SU-DHL-6 (cell line): ENCODE measurements around the gene EFNA5.

Source experiments
- H2AFZ ChIP-seq: fragments of 200-600 bp; sonication (generic); 2 replicates; pipeline ENCODE4 v1.6.1; 2014; ENCODE audit warnings: low read depth, mild to moderate bottlenecking, moderate library complexity, mixed read lengths, antibody characterized with exemption, low read length; ENCODE audit not compliant: severe bottlenecking
- H3F3A ChIP-seq: fragments of 200-600 bp; shearing (Covaris generic); 2 replicates; pipeline ENCODE4 v1.6.0; 2016; ENCODE audit warnings: antibody characterized with exemption, mild to moderate bottlenecking; ENCODE audit not compliant: insufficient read depth
- H3K27ac ChIP-seq: fragments of 200-600 bp; sonication (generic); 2 replicates; pipeline ENCODE4 v1.5.1; 2016; ENCODE audit warnings: low read depth, mild to moderate bottlenecking, low read length, moderate library complexity, mixed read lengths
- H3K27me3 ChIP-seq: fragments of 200-600 bp; sonication (generic), shearing (Covaris generic); 2 replicates; pipeline ENCODE4 v1.6.0; 2014; ENCODE audit warnings: mild to moderate bottlenecking, low read length
- H3K36me3 ChIP-seq: fragments of 200-600 bp; sonication (generic); 2 replicates; pipeline ENCODE4 v1.6.1; 2014; ENCODE audit warnings: mild to moderate bottlenecking, low read length, mixed read lengths
- H3K4me2 ChIP-seq: fragments of 300-600, 200-600 bp; shearing (Covaris generic), sonication (generic); 2 replicates; pipeline ENCODE4 v1.6.0; 2014; ENCODE audit warnings: low read length, low read depth, mild to moderate bottlenecking; ENCODE audit not compliant: poor library complexity, severe bottlenecking
- H3K4me3 ChIP-seq: fragments of 200-600 bp; sonication (generic); 2 replicates; pipeline ENCODE4 v1.5.1; 2014; ENCODE audit warnings: antibody characterized with exemption, low read length, mild to moderate bottlenecking, mixed read lengths; ENCODE audit not compliant: insufficient read depth, poor library complexity, severe bottlenecking
- H3K79me2 ChIP-seq: fragments of 200-600 bp; sonication (generic); 2 replicates; pipeline ENCODE4 v1.6.1; 2014; ENCODE audit warnings: mild to moderate bottlenecking, low read length, moderate library complexity; ENCODE audit not compliant: insufficient read depth
- H3K9ac ChIP-seq: fragments of 200-600 bp; sonication (generic); 2 replicates; pipeline ENCODE4 v1.7.0; 2014; ENCODE audit warnings: mild to moderate bottlenecking, low read length
- H3K9me2 ChIP-seq: fragments of 200-600 bp; sonication (generic); replicated peaks from 2 replicates; pipeline ENCODE4 v1.6.1; 2014; ENCODE audit warnings: low read length; ENCODE audit not compliant: insufficient read depth
- H3K9me3 ChIP-seq: fragments of 200-600 bp; sonication (generic); 2 replicates; pipeline ENCODE4 v1.6.1; 2014; ENCODE audit warnings: low read length, mixed read lengths; ENCODE audit not compliant: insufficient read depth
- H4K20me1 ChIP-seq: fragments of 200-600 bp; sonication (generic); 2 replicates; pipeline ENCODE4 v1.6.1; 2014; ENCODE audit warnings: low read depth, mild to moderate bottlenecking, antibody characterized with exemption, low read length, moderate library complexity, mixed read lengths
- EZH2phosphoT487 ChIP-seq: fragments of 200-600 bp; sonication (generic), shearing (Covaris generic); conservative IDR thresholded peaks from 2 replicates; pipeline ENCODE4 v1.6.1; 2018; ENCODE audit warnings: mild to moderate bottlenecking, antibody characterized with exemption, low read length, moderate library complexity, mixed read lengths
- TF ChIP-seq, protein P1 (sequence below): fragments of 200-600 bp; sonication (generic); IDR thresholded peaks from one replicate; pipeline ENCODE4 v1.5.1; 2017; ENCODE audit warnings: antibody characterized with exemption, mild to moderate bottlenecking, low read length, moderate library complexity; ENCODE audit not compliant: insufficient read depth, poor library complexity, severe bottlenecking

Gene EFNA5

DNA sequence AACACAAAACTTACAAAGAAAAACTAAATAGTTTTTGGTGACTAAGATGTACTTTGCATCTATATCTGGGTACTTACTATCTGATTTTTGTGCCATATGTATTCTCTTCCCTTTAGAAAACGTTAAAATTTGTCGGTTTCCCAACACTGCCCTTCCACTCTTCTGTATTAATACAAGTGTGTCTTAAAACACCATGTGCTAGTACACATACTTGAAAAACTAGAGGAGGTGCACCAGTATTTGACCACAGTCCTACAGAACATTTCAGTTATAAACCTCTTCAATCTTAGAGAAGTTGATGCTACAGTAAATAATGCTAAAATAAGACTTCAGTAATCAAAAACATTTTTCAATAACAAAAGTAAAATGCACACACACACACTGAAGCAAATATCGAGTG, 251.2 kb downstream of the EFNA5 start:
- Histone ChIP-seq H3K79me2 (no peaks in the 10 kb centered on the region), H4K20me1 (no peaks in the 10 kb centered on the region), H3F3A (no peaks in the 10 kb centered on the region), H2AFZ (no peak overlapping the region), H3K9me2 (no peaks in the 10 kb centered on the region), H3K27ac (no peak overlapping the region), H3K4me2 (no peak overlapping the region), H3K27me3 (no peaks in the 10 kb centered on the region), H3K4me3 (no peak overlapping the region), H3K9me3 (no peaks in the 10 kb centered on the region), H3K9ac (no peak overlapping the region), H3K36me3 (no peaks in the 10 kb centered on the region)
- TF ChIP-seq, protein P1, sequence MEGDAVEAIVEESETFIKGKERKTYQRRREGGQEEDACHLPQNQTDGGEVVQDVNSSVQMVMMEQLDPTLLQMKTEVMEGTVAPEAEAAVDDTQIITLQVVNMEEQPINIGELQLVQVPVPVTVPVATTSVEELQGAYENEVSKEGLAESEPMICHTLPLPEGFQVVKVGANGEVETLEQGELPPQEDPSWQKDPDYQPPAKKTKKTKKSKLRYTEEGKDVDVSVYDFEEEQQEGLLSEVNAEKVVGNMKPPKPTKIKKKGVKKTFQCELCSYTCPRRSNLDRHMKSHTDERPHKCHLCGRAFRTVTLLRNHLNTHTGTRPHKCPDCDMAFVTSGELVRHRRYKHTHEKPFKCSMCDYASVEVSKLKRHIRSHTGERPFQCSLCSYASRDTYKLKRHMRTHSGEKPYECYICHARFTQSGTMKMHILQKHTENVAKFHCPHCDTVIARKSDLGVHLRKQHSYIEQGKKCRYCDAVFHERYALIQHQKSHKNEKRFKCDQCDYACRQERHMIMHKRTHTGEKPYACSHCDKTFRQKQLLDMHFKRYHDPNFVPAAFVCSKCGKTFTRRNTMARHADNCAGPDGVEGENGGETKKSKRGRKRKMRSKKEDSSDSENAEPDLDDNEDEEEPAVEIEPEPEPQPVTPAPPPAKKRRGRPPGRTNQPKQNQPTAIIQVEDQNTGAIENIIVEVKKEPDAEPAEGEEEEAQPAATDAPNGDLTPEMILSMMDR = no peak
- no peak for TF ChIP-seq EZH2phosphoT487

DNA sequence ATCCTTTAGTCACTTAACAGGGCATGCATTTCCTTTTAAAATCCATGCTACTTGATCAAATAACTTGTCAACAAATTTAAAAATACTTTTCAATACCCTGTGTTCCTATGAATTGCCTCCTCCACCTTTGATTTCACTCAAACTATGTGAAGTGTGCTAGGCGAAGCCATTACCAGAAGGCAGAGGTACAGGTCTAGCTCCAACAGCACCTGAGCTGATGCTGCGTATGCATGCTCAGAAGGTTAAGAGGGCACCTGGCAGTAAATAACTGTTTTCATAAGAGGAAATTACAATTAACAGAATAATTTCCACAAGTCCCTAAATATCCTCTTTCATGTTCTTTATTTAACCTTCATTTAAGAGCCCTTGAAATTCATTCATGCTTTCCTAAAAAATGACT, 251.8 kb downstream of the EFNA5 start:
- TF ChIP-seq, protein P1 = no peak
- no peak for TF ChIP-seq EZH2phosphoT487
- no peak overlapping the region for H2AFZ ChIP-seq
- H3K9me3 ChIP-seq = no peaks in the 10 kb centered on the region

DNA sequence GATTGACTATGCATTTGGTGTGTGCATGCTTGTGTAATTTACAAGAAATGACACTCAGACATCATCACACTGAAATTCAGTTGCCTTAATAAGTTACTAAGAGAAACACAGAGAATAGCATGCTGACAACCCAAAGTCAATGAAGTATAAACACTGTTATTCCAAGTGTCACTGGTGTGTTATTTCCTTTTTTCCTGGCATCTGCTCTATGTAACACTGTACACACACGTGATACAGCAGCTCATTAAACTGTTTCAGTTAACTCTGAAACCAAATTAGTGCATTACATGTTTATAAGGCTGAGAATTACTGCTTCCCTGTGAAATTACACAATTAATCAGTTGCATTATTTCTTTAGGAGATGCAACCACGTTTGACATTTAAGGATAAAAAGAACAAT, 252.7 kb downstream of the EFNA5 start:
- TF ChIP-seq EZH2phosphoT487 = no peak
- TF ChIP-seq, protein P1 = no peak
- Histone ChIP-seq H3F3A (no peaks in the 10 kb centered on the region), H3K79me2 (no peaks in the 10 kb centered on the region), H3K4me3 (no peak overlapping the region), H3K27ac (no peak overlapping the region), H3K36me3 (no peaks in the 10 kb centered on the region), H3K27me3 (no peaks in the 10 kb centered on the region), H2AFZ (no peak overlapping the region), H3K4me2 (no peak overlapping the region), H4K20me1 (no peaks in the 10 kb centered on the region), H3K9me2 (no peaks in the 10 kb centered on the region), H3K9ac (no peak overlapping the region), H3K9me3 (no peaks in the 10 kb centered on the region)

More for the DNA sequence above, 251.8 kb downstream of the EFNA5 start:
- H3K27ac ChIP-seq = no peak overlapping the region
- no peaks in the 10 kb centered on the region for H4K20me1 ChIP-seq
- no peaks in the 10 kb centered on the region for H3K36me3 ChIP-seq
- H3K9ac ChIP-seq = no peak overlapping the region
- no peak overlapping the region for H3K4me2 ChIP-seq
- no peaks in the 10 kb centered on the region for H3K79me2 ChIP-seq
- H3K4me3 ChIP-seq = no peak overlapping the region
- H3K9me2 ChIP-seq = no peaks in the 10 kb centered on the region
- H3F3A ChIP-seq = no peaks in the 10 kb centered on the region
- H3K27me3 ChIP-seq = no peaks in the 10 kb centered on the region

DNA sequence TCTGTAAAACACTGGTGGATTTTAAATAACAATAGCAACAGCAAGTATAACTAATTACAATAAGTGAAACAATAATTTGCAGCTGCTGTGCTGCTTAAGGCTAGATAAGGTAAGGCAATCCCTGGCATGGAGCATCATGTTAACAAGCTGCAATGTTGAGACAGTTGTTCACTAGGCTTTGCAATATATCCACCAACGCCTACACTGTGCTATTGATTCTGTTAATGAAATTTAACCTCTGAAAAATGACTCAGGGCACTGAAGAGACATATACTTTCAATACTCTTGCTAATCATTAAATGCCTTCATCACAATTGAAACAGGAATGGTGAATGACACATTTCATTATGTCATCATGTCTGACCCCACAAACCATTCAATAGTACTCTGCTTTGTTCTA, 255.0 kb downstream of the EFNA5 start:
- H3K9ac ChIP-seq = no peak overlapping the region
- TF ChIP-seq EZH2phosphoT487 = no peak
- TF ChIP-seq, protein P1 = no peak

More for the DNA sequence above, 255.0 kb downstream of the EFNA5 start:
- Histone ChIP-seq H3K9me3 (no peaks in the 10 kb centered on the region), H3K27me3 (no peaks in the 10 kb centered on the region), H3K79me2 (no peaks in the 10 kb centered on the region), H3K4me3 (no peak overlapping the region), H2AFZ (no peak overlapping the region), H3K4me2 (no peak overlapping the region), H3K9me2 (no peaks in the 10 kb centered on the region), H4K20me1 (no peaks in the 10 kb centered on the region), H3K27ac (no peak overlapping the region), H3K36me3 (no peaks in the 10 kb centered on the region), H3F3A (no peaks in the 10 kb centered on the region)
